Stimulated activated naive CD8-positive, alpha-beta T cell treated with anti-CD3 and anti-CD28 coated beads, Interleukin-15, amount 100 ng/mL, for 72 hours (primary cell): ENCODE results near the gene SH2D4B.

Experiments
- ATAC-seq: fragments of 150-1000 bp; cut with Tn5 transposase; 2 replicates; pipeline ENCODE4 v1.10.0; 2021; ENCODE audit warnings: mild to moderate bottlenecking, moderate library complexity
- DNase-seq, 2 donors: peaks; one replicate each; pipeline ENCODE4 v3.0.0; 2021 to 2022
- H3K27ac Mint-ChIP-seq, 2 donors: one replicate each; pipeline ENCODE4 v1.8.0; 2022; ENCODE audit warnings: mild to moderate bottlenecking in 2 of 2, mixed read lengths in 2 of 2, moderate library complexity in 2 of 2
- H3K27me3 Mint-ChIP-seq: one replicate; pipeline ENCODE4 v1.8.0; 2022; ENCODE audit warnings: mixed read lengths
- H3K4me1 Mint-ChIP-seq: one replicate; pipeline ENCODE4 v1.8.0; 2022; ENCODE audit warnings: mild to moderate bottlenecking, mixed read lengths
- H3K4me3 Mint-ChIP-seq, 2 donors: one replicate each; pipeline ENCODE4 v1.8.0; 2022; ENCODE audit warnings: mild to moderate bottlenecking in 2 of 2, mixed read lengths in 2 of 2, moderate library complexity in 1 of 2
- H3K9me3 Mint-ChIP-seq, 2 donors: one replicate each; pipeline ENCODE4 v1.8.0; 2022; ENCODE audit warnings: mixed read lengths in 2 of 2

SH2D4B gene

GRCh38 chr10:80646366-80646765 is 108.7 kb downstream of the SH2D4B start:
- Mint-ChIP-seq H3K27ac (no peak overlapping the region), H3K4me3 (no peak overlapping the region), H3K9me3 (no peaks in the 10 kb centered on the region), H3K27me3 (no peaks in the 10 kb centered on the region), H3K4me1 (no peaks in the 10 kb centered on the region)
- no peak for DNase-seq
- ATAC-seq = no peak

DNA sequence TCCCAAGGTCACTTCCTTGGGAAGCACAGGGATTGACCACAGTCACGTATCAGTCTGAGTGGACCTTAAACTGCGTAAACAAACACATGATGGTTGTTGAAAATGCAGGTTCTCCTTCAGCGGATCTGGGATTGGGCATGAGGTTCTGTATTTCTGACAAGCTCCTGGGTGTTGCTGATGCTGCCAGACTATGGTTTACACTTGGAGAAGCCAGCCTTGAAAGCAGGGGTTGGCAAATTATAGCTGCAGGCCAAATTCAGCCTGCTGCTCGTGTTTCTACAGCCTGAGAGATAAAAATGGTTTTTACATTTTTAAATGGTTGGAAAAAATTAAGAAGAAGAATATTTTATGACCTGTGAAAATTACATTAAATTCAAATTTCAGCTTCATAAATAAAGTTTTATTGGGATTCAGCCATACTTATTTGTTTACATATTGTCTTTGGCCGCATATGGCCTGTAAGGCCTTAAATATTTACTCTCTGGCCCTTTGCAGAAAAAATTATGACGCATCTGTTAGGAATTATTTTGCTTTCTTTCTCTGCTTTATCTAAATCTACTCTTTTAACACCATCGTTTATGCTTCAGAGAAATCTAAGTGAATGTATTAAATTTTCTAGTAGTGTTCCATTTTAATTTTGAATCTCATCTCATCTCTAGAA is 109.6 kb downstream of the SH2D4B start:
- DNase-seq = no peak
- Mint-ChIP-seq H3K4me3 (no peak overlapping the region), H3K27ac (no peak overlapping the region)

GRCh38 chr10:80648106-80648505 is 110.4 kb downstream of the SH2D4B start:
- ATAC-seq = no peak
- no peak overlapping the region for H3K27ac Mint-ChIP-seq
- H3K27me3 Mint-ChIP-seq = no peaks in the 10 kb centered on the region
- H3K4me3 Mint-ChIP-seq = no peak overlapping the region
- H3K9me3 Mint-ChIP-seq = no peaks in the 10 kb centered on the region
- no peaks in the 10 kb centered on the region for H3K4me1 Mint-ChIP-seq
- DNase-seq = no peak

More for the DNA sequence above, 109.6 kb downstream of the SH2D4B start:
- no peaks in the 10 kb centered on the region for H3K27me3 Mint-ChIP-seq
- no peak for ATAC-seq
- no peaks in the 10 kb centered on the region for H3K4me1 Mint-ChIP-seq
- H3K9me3 Mint-ChIP-seq = no peaks in the 10 kb centered on the region

DNA sequence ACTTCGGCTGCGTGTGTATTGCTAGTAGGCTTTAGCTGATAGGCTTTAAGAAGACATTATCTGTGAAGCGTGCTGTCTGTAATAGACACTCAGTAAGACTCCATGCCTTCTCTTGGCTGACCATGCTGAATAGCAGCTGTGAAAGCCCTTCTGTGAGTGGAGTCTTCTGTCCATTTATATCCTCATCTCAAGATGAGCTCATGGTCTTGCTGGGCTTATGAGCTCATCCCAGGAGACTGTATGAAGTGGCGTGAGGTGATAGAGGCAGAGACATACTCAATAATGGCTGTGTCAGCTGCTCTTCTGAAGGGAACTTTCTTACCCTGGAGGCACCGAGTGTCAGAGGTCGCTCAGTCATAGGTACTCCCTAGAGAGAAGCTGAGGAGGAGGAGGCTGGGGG is 111.5 kb downstream of the SH2D4B start:
- H3K9me3 Mint-ChIP-seq = peaks cover 0 to 5% of the 10 kb centered on the region in 2 donors
- no peaks in the 10 kb centered on the region for H3K4me1 Mint-ChIP-seq
- no peak overlapping the region for H3K4me3 Mint-ChIP-seq
- ATAC-seq = no peak
- H3K27ac Mint-ChIP-seq = peak overlapping the region in 1 of 2 donors; percentile 1
- DNase-seq = no peak
- H3K27me3 Mint-ChIP-seq = no peaks in the 10 kb centered on the region

- Mint-ChIP-seq H3K27ac (no peak overlapping the region), H3K9me3 (peaks cover 0 to 5% of the 10 kb centered on the region in 2 donors), H3K4me1 (no peaks in the 10 kb centered on the region), H3K4me3 (no peak overlapping the region), H3K27me3 (peaks cover 5% of the 10 kb centered on the region)
- DNase-seq (no peak), ATAC-seq (no peak)
Measured at GRCh38 chr10:80655898-80656297, 118.2 kb downstream of the SH2D4B start.

GRCh38 chr10:80658068-80658467 is 120.4 kb downstream of the SH2D4B start:
- Mint-ChIP-seq H3K4me1 (peaks cover 5% of the 10 kb centered on the region), H3K27me3 (peaks cover 14% of the 10 kb centered on the region), H3K9me3 (peaks cover 0 to 5% of the 10 kb centered on the region in 2 donors), H3K4me3 (no peak overlapping the region), H3K27ac (no peak overlapping the region)
- no peak for ATAC-seq
- no peak for DNase-seq

- DNase-seq (no peak), ATAC-seq (no peak)
- Mint-ChIP-seq H3K9me3 (no peaks in the 10 kb centered on the region), H3K27me3 (peaks cover 18% of the 10 kb centered on the region), H3K27ac (no peak overlapping the region), H3K4me1 (peaks cover 5% of the 10 kb centered on the region), H3K4me3 (no peak overlapping the region)
Measured at GRCh38 chr10:80659289-80659688, 121.6 kb downstream of the SH2D4B start.

- no peaks in the 10 kb centered on the region for H3K9me3 Mint-ChIP-seq
- ATAC-seq (no peak), DNase-seq (no peak)
- H3K27me3 Mint-ChIP-seq = peaks cover 18% of the 10 kb centered on the region
- no peak overlapping the region for H3K4me3 Mint-ChIP-seq
- peaks cover 5% of the 10 kb centered on the region for H3K4me1 Mint-ChIP-seq
- H3K27ac Mint-ChIP-seq = no peak overlapping the region
Measured at GRCh38 chr10:80660266-80660665, 122.6 kb downstream of the SH2D4B start.

GRCh38 chr10:80660736-80661135 is 123.0 kb downstream of the SH2D4B start:
- Mint-ChIP-seq H3K27ac (no peak overlapping the region), H3K4me1 (peaks cover 5% of the 10 kb centered on the region), H3K27me3 (peaks cover 18% of the 10 kb centered on the region), H3K4me3 (no peak overlapping the region), H3K9me3 (no peaks in the 10 kb centered on the region)
- ATAC-seq (no peak), DNase-seq (no peak)

DNA sequence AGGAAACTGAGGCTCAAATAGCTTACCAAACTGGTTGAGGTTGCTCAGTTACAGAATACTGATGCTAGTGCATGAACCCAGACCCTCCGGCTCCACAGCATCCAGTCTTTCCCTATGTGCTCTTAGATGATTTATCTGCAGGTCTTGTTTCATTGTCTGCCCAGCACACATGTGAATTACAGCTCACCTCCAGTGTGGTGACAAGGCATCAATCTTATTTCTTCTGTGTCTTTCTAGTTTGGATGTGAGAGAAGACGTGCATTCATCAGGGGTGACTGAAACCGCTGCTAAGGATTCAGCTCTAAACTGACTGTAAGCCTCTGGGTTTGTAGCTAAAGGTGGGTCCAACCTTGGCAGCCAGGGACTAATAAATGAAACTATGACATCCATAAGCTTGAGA is 123.8 kb downstream of the SH2D4B start:
- H3K4me3 Mint-ChIP-seq = no peak overlapping the region

GRCh38 chr10:80662429-80663261 is 124.9 kb downstream of the SH2D4B start:
- DNase-seq (peak; percentile 62 to 64), ATAC-seq (peak; percentile 64)
- Mint-ChIP-seq H3K9me3 (no peaks in the 10 kb centered on the region), H3K4me1 (peaks cover 5% of the 10 kb centered on the region), H3K4me3 (peak overlapping the region; percentile 52 to 60), H3K27me3 (peaks cover 18% of the 10 kb centered on the region), H3K27ac (no peak overlapping the region)

More for the DNA sequence above, 123.8 kb downstream of the SH2D4B start:
- no peak overlapping the region for H3K27ac Mint-ChIP-seq
- DNase-seq (no peak), ATAC-seq (no peak)
- no peaks in the 10 kb centered on the region for H3K9me3 Mint-ChIP-seq
- peaks cover 18% of the 10 kb centered on the region for H3K27me3 Mint-ChIP-seq
- H3K4me1 Mint-ChIP-seq = peaks cover 5% of the 10 kb centered on the region

GRCh38 chr10:80664071-80664680 is 126.5 kb downstream of the SH2D4B start:
- peak; percentile 35 to 47 for DNase-seq
- H3K4me1 Mint-ChIP-seq = peaks cover 5% of the 10 kb centered on the region
- H3K27ac Mint-ChIP-seq = no peak overlapping the region
- no peaks in the 10 kb centered on the region for H3K9me3 Mint-ChIP-seq
- H3K4me3 Mint-ChIP-seq = no peak overlapping the region
- peaks cover 18% of the 10 kb centered on the region for H3K27me3 Mint-ChIP-seq
- ATAC-seq = peak; percentile 51

GRCh38 chr10:80669485-80669884 is 131.8 kb downstream of the SH2D4B start:
- Mint-ChIP-seq H3K27me3 (no peaks in the 10 kb centered on the region), H3K4me3 (no peak overlapping the region), H3K27ac (no peak overlapping the region), H3K9me3 (no peaks in the 10 kb centered on the region), H3K4me1 (no peaks in the 10 kb centered on the region)
- ATAC-seq (no peak), DNase-seq (no peak)

- Mint-ChIP-seq H3K27me3 (no peaks in the 10 kb centered on the region), H3K4me3 (no peak overlapping the region), H3K9me3 (no peaks in the 10 kb centered on the region), H3K27ac (no peak overlapping the region), H3K4me1 (no peaks in the 10 kb centered on the region)
- DNase-seq (no peak), ATAC-seq (no peak)
Measured at GRCh38 chr10:80670774-80671173, 133.1 kb downstream of the SH2D4B start.

DNA sequence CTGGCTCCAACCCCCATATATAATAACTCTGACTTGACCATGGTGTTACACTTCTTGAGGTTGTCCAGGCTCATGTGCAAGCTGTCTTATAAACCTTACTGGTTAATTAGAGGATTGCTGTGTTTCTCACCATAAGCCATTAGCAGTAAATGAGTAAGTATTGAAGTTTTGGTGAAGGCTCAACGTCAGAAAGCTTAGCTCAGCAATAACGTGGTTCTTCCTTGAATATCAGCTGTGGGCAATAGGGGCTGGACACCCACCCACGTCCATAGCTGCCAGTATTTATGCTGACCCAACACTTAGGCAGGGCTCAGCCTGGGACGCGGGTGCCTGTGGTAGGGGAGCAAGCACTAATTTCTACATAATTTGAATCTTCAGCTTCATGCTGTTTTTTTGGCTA is 134.1 kb downstream of the SH2D4B start:
- no peak for DNase-seq
- Mint-ChIP-seq H3K4me1 (no peaks in the 10 kb centered on the region), H3K9me3 (no peaks in the 10 kb centered on the region), H3K27ac (no peak overlapping the region), H3K4me3 (no peak overlapping the region), H3K27me3 (no peaks in the 10 kb centered on the region)
- no peak for ATAC-seq

DNA sequence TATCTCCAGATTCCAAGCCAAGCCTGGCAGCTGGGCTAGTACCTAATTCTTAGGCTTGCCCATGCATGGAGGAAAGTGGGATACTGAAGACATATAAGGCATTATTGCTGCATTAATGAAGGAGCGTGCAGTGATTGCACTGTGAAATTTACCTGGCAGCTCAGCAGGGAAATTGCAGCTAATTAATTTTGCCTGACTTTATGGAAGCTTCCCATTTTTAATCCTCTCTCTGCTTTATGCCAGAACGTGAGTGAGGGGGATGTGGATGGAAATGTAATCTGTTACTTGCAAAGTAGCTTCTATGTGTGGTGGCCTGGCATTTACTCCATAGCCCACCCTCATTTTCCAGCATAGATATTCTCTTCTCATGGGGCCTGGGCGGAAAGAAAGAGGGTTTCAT is 134.9 kb downstream of the SH2D4B start:
- no peaks in the 10 kb centered on the region for H3K4me1 Mint-ChIP-seq
- no peak overlapping the region for H3K27ac Mint-ChIP-seq
- ATAC-seq (no peak), DNase-seq (no peak)
- H3K9me3 Mint-ChIP-seq = no peaks in the 10 kb centered on the region
- H3K4me3 Mint-ChIP-seq = no peak overlapping the region
- no peaks in the 10 kb centered on the region for H3K27me3 Mint-ChIP-seq
